H9 (cell line): ENCODE results near the gene GAD1. TPM values are rescaled to one million over a fixed set of nuclear protein-coding genes. Genes with fewer than 3 reads are reported as not detected.

Experiments
- DNase-seq: peaks from one replicate; pipeline ENCODE4 v3.0.0-alpha.2; 2017
- H2AFZ ChIP-seq: one replicate; pipeline ENCODE4 v1.6.1; 2013; ENCODE audit warnings: mild to moderate bottlenecking, low read length, control low read depth, moderate library complexity
- H2AK5ac ChIP-seq: 2 replicates; pipeline ENCODE4 v1.6.1; 2013; ENCODE audit warnings: low read length, control low read depth, mixed read lengths; ENCODE audit not compliant: insufficient read length
- H2BK120ac ChIP-seq: one replicate; pipeline ENCODE4 v1.6.1; 2013; ENCODE audit warnings: low read depth, mild to moderate bottlenecking, low read length, control low read depth, inconsistent platforms; ENCODE audit not compliant: poor library complexity, severe bottlenecking
- H2BK12ac ChIP-seq: 2 replicates; pipeline ENCODE4 v1.6.1; 2013; ENCODE audit warnings: low read length, control low read depth, mixed read lengths, low read depth; ENCODE audit not compliant: insufficient read length
- H2BK15ac ChIP-seq: 2 replicates; pipeline ENCODE4 v1.6.1; 2013; ENCODE audit warnings: low read depth, low read length, control low read depth
- H2BK20ac ChIP-seq: one replicate; pipeline ENCODE4 v1.6.1; 2013; ENCODE audit warnings: low read depth, mild to moderate bottlenecking, low read length, control low read depth, inconsistent platforms; ENCODE audit not compliant: poor library complexity, severe bottlenecking
- H2BK5ac ChIP-seq: 2 replicates; pipeline ENCODE4 v1.6.1; 2013; ENCODE audit warnings: low read length, control low read depth, mixed read lengths; ENCODE audit not compliant: insufficient read length
- H3K14ac ChIP-seq: 2 replicates; pipeline ENCODE4 v1.6.1; 2013; ENCODE audit warnings: low read length, control low read depth; ENCODE audit not compliant: insufficient read depth
- H3K18ac ChIP-seq: 2 replicates; pipeline ENCODE4 v1.6.1; 2013; ENCODE audit warnings: low read depth, mild to moderate bottlenecking, mixed read lengths, low read length, control low read depth; ENCODE audit not compliant: insufficient read length
- H3K23ac ChIP-seq: 2 replicates; pipeline ENCODE4 v1.6.1; 2013; ENCODE audit warnings: low read length, control low read depth, mixed read lengths, low read depth; ENCODE audit not compliant: insufficient read length
- H3K23me2 ChIP-seq: 2 replicates; pipeline ENCODE4 v1.6.1; 2013; ENCODE audit warnings: low read depth, mild to moderate bottlenecking, mixed read lengths, low read length, control low read depth; ENCODE audit not compliant: insufficient read length, poor library complexity, severe bottlenecking
- H3K27ac ChIP-seq: 2 replicates; pipeline ENCODE4 v1.5.1; 2013; ENCODE audit warnings: low read length, control low read depth, mixed read lengths, low read depth; ENCODE audit not compliant: insufficient read length
- H3K27me3 ChIP-seq: 2 replicates; pipeline ENCODE4 v1.6.1; 2013; ENCODE audit warnings: low read length, control low read depth, inconsistent platforms; ENCODE audit not compliant: insufficient read depth
- H3K4ac ChIP-seq: 2 replicates; pipeline ENCODE4 v1.6.1; 2013; ENCODE audit warnings: low read depth, mild to moderate bottlenecking, control low read depth, inconsistent platforms, low read length, moderate library complexity
- H3K4me1 ChIP-seq: 2 replicates; pipeline ENCODE4 v1.6.1; 2013; ENCODE audit warnings: low read length, control low read depth, inconsistent platforms; ENCODE audit not compliant: insufficient read depth
- H3K4me2 ChIP-seq: 2 replicates; pipeline ENCODE4 v1.6.1; 2013; ENCODE audit warnings: low read length, control low read depth, mixed read lengths; ENCODE audit not compliant: insufficient read length, insufficient read depth
- H3K56ac ChIP-seq: 2 replicates; pipeline ENCODE4 v1.6.1; 2013; ENCODE audit warnings: low read depth, mild to moderate bottlenecking, mixed read lengths, low read length, control low read depth; ENCODE audit not compliant: insufficient read length
- H3K79me1 ChIP-seq: 2 replicates; pipeline ENCODE4 v1.6.1; 2013; ENCODE audit warnings: low read depth, mild to moderate bottlenecking, moderate library complexity, low read length, control low read depth, inconsistent platforms; ENCODE audit not compliant: insufficient read depth, poor library complexity, severe bottlenecking
- H3K79me2 ChIP-seq: 2 replicates; pipeline ENCODE4 v1.6.1; 2013; ENCODE audit warnings: low read length, control low read depth, inconsistent platforms; ENCODE audit not compliant: insufficient read depth
- H3K9ac ChIP-seq: 2 replicates; pipeline ENCODE4 v1.6.1; 2013; ENCODE audit warnings: low read length, control low read depth, mixed read lengths; ENCODE audit not compliant: insufficient read length; ENCODE audit errors: extremely low read depth
- H3K9me3 ChIP-seq: one replicate; pipeline ENCODE4 v1.6.1; 2013; ENCODE audit warnings: low read depth, low read length, inconsistent platforms; ENCODE audit not compliant: control insufficient read depth
- H3T11ph ChIP-seq: one replicate; pipeline ENCODE4 v1.6.1; 2013; ENCODE audit warnings: mild to moderate bottlenecking, low read length, control low read depth, inconsistent platforms
- H4K20me1 ChIP-seq: one replicate; pipeline ENCODE4 v1.6.1; 2013; ENCODE audit not compliant: control insufficient read depth, insufficient read length, insufficient read depth
- H4K5ac ChIP-seq: 2 replicates; pipeline ENCODE4 v1.6.1; 2013; ENCODE audit warnings: low read depth, mild to moderate bottlenecking, mixed read lengths, low read length, control low read depth; ENCODE audit not compliant: insufficient read length
- H4K8ac ChIP-seq: replicated peaks from 2 replicates; pipeline ENCODE4 v1.6.1; 2013; ENCODE audit warnings: low read length, control low read depth, mixed read lengths, low read depth; ENCODE audit not compliant: insufficient read length
- H4K91ac ChIP-seq: 2 replicates; pipeline ENCODE4 v1.6.1; 2013; ENCODE audit warnings: low read depth, mild to moderate bottlenecking, moderate library complexity, mixed read lengths, low read length, control low read depth; ENCODE audit not compliant: insufficient read length
- H3K27ac Mint-ChIP-seq, 3 experiments: 2 replicates in 2 of 3; 3 replicates in 1 of 3; pipeline ENCODE4 v1.8.0; 2020 to 2021; ENCODE audit warnings: mixed read lengths in 3 of 3, mild to moderate bottlenecking in 1 of 3, moderate library complexity in 1 of 3
- H3K27me3 Mint-ChIP-seq: 2 replicates; pipeline ENCODE4 v1.8.0; 2021; ENCODE audit warnings: low read depth, mild to moderate bottlenecking, moderate library complexity, mixed read lengths
- H3K36me3 Mint-ChIP-seq, 3 experiments: 2 replicates in 2 of 3; 3 replicates in 1 of 3; pipeline ENCODE4 v1.8.0; 2020 to 2021; ENCODE audit warnings: low read depth in 3 of 3, mixed read lengths in 3 of 3; ENCODE audit not compliant: insufficient read depth in 1 of 3
- H3K4me1 Mint-ChIP-seq, 2 experiments: 2 replicates each; pipeline ENCODE4 v1.8.0; 2020; ENCODE audit warnings: mixed read lengths in 2 of 2
- H3K4me3 Mint-ChIP-seq, 2 experiments: 2 replicates in 1 of 2; 3 replicates in 1 of 2; pipeline ENCODE4 v1.8.0; 2020 to 2021; ENCODE audit warnings: mild to moderate bottlenecking in 2 of 2, mixed read lengths in 2 of 2, moderate library complexity in 1 of 2
- H3K9me3 Mint-ChIP-seq, 2 experiments: 2 replicates in 1 of 2; 3 replicates in 1 of 2; pipeline ENCODE4 v1.8.0; 2020; ENCODE audit warnings: mild to moderate bottlenecking in 2 of 2, mixed read lengths in 2 of 2, moderate library complexity in 1 of 2
- WGBS: extraction: QIAGEN DNeasy Blood & Tissue Kit; methylation state at CpG from one replicate; pipeline ENCODE4 v1.1.7; 2013; ENCODE audit warnings: missing lambda C conversion rate, low lambda C conversion rate, mixed read lengths; ENCODE audit not compliant: insufficient read length; ENCODE audit errors: extremely low coverage; 5-methylcytosine and 5-hydroxymethylcytosine counted together
- total RNA-seq: library from RNA; stranded (reverse); gene quantifications from 2 replicates; pipeline ENCODE4 v1.2.1, GENCODE V29; 2021
- TF ChIP-seq, protein P1 (sequence below): fragments of 200-600 bp; sonication (generic); conservative IDR thresholded peaks from 3 replicates; pipeline ENCODE4 v1.8.0; 2021; ENCODE audit warnings: antibody characterized with exemption, mild to moderate bottlenecking

GAD1 gene
- total RNA-seq, 1 experiment from 2014 or later, result 1.8 TPM

DNA sequence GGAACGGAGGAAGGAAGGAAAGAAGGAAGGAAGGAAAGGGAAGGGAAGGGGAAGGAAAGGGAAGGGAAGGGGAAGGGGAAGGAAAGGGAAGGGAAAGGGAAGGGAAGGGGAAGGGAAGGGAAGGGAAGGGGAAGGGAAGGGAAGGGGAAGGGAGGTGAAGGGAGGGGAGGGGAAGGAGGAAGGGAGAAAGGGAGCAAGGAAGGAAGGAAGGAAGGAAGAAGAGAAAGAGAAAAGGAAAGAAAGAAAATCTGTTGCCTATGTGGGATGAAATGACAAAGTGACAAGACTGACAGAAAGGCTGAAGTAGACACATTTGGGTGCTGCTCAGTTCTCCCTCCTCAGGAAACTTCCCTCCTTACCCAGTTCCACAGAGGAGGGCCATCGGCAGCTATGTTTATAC lies 66.1 kb downstream of the GAD1 start:
- no peaks in the 10 kb centered on the region for H3K9me3 Mint-ChIP-seq
- Histone ChIP-seq H2BK120ac (no peak overlapping the region), H3K27me3 (no peaks in the 10 kb centered on the region), H3K27ac (no peak overlapping the region), H4K8ac (no peak overlapping the region), H2AFZ (no peak overlapping the region), H3K23ac (no peak overlapping the region), H3K9ac (no peak overlapping the region), H3T11ph (no peak overlapping the region), H2AK5ac (no peak overlapping the region), H3K14ac (no peak overlapping the region), H3K4ac (no peak overlapping the region), H3K4me2 (no peak overlapping the region), H2BK20ac (no peak overlapping the region), H2BK15ac (no peak overlapping the region), H2BK12ac (no peak overlapping the region), H3K79me1 (no peaks in the 10 kb centered on the region), H3K9me3 (no peaks in the 10 kb centered on the region), H2BK5ac (no peak overlapping the region), H3K4me1 (no peaks in the 10 kb centered on the region), H4K91ac (no peak overlapping the region), H3K23me2 (no peaks in the 10 kb centered on the region), H3K18ac (no peak overlapping the region), H4K20me1 (no peaks in the 10 kb centered on the region), H3K79me2 (no peaks in the 10 kb centered on the region), H3K56ac (no peak overlapping the region), H4K5ac (no peak overlapping the region)
- H3K4me3 Mint-ChIP-seq, result no peak overlapping the region
- TF ChIP-seq, protein P1, sequence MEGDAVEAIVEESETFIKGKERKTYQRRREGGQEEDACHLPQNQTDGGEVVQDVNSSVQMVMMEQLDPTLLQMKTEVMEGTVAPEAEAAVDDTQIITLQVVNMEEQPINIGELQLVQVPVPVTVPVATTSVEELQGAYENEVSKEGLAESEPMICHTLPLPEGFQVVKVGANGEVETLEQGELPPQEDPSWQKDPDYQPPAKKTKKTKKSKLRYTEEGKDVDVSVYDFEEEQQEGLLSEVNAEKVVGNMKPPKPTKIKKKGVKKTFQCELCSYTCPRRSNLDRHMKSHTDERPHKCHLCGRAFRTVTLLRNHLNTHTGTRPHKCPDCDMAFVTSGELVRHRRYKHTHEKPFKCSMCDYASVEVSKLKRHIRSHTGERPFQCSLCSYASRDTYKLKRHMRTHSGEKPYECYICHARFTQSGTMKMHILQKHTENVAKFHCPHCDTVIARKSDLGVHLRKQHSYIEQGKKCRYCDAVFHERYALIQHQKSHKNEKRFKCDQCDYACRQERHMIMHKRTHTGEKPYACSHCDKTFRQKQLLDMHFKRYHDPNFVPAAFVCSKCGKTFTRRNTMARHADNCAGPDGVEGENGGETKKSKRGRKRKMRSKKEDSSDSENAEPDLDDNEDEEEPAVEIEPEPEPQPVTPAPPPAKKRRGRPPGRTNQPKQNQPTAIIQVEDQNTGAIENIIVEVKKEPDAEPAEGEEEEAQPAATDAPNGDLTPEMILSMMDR, result no peak
- DNase-seq, result no peak
- WGBS, result no CpG with 5 or more reads among the region's 2 CpGs
- peaks cover 15% of the 10 kb centered on the region for H3K27me3 Mint-ChIP-seq
- peaks cover 0 to 2% of the 10 kb centered on the region in 2 experiments; a peak in 1 of 4 replicates for H3K4me1 Mint-ChIP-seq
- H3K27ac Mint-ChIP-seq, result peak overlapping the region in 1 of 3 experiments; percentile 18; a peak in 1 of 7 replicates
- no peaks in the 10 kb centered on the region for H3K36me3 Mint-ChIP-seq
